ENCODE results near the gene DGKI.
"Not testable (repeated sequence)": the region's sequence is repeated elsewhere in the genome, so short reads cannot be mapped to it uniquely, and the experiment has no call there.

DNA sequence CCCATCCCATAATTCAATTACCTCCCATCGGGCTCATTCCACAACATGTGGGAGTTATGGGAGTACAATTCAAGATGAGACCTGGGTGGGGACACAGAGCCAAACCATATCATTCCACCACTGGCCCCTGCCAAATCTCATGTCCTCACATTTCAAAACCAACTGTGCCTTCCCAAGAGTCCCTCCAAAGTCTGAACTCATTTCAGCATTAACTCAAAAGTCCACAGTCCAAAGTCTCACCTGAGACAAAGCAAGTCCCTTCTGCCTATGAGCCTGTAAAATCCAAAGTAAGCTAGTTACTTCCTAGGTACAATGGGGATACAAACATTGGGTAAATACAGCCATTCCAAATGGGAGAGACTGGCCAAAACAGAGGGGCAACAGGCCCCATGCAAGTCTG, 15.2 kb downstream of the DGKI start:
- TF ChIP-seq, protein P1, sequence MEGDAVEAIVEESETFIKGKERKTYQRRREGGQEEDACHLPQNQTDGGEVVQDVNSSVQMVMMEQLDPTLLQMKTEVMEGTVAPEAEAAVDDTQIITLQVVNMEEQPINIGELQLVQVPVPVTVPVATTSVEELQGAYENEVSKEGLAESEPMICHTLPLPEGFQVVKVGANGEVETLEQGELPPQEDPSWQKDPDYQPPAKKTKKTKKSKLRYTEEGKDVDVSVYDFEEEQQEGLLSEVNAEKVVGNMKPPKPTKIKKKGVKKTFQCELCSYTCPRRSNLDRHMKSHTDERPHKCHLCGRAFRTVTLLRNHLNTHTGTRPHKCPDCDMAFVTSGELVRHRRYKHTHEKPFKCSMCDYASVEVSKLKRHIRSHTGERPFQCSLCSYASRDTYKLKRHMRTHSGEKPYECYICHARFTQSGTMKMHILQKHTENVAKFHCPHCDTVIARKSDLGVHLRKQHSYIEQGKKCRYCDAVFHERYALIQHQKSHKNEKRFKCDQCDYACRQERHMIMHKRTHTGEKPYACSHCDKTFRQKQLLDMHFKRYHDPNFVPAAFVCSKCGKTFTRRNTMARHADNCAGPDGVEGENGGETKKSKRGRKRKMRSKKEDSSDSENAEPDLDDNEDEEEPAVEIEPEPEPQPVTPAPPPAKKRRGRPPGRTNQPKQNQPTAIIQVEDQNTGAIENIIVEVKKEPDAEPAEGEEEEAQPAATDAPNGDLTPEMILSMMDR (IDR thresholded peaks at IDR 0.05; ENCODE audit: low read depth, low read length, poor library complexity, severe bottlenecking): not testable (repeated sequence)
- not testable (repeated sequence) for TF ChIP-seq EZH2phosphoT487 (IDR thresholded peaks at IDR 0.05; ENCODE audit: borderline replicate concordance, low read length)
